Heart left ventricle (tissue), 16 donors: Measurements from ENCODE around the gene SLC15A4. TPM values are rescaled to one million over a fixed set of nuclear protein-coding genes. Genes with fewer than 3 reads are reported as not detected.

Experiments
- ATAC-seq, 4 donors: fragments of 200-7000 bp; cut with Tn5 transposase; one replicate each; pipeline ENCODE4 v1.9.1; 2020 to 2022; ENCODE audit warnings: moderate library complexity in 4 of 4, mild to moderate bottlenecking in 3 of 4, moderate number of reproducible peaks in 1 of 4
- DNase-seq, 5 donors: peaks; one replicate each; pipeline ENCODE4 v3.0.0-alpha.2; 2020
- H3K27ac ChIP-seq, 12 donors: fragments of 200-600 bp; sonication (generic) in 4 of 12; one replicate each; pipeline versions ENCODE4 v1.5.0 to v1.8.0; 2016 to 2022; ENCODE audit warnings: mild to moderate bottlenecking in 2 of 12
- H3K27me3 ChIP-seq, 9 donors: fragments of 200-600 bp; sonication (generic) in 2 of 9; one replicate each; pipeline versions ENCODE4 v1.5.1 to v1.8.0; 2016 to 2022; ENCODE audit warnings: mild to moderate bottlenecking in 3 of 9
- H3K36me3 ChIP-seq, 9 donors: fragments of 200-600 bp; sonication (generic) in 2 of 9; one replicate each; pipeline versions ENCODE4 v1.5.0 to v1.8.0; 2018 to 2022; ENCODE audit warnings: mild to moderate bottlenecking in 2 of 9
- H3K4me1 ChIP-seq, 12 donors: fragments of 200-600 bp; sonication (generic) in 4 of 12; one replicate each; pipeline versions ENCODE4 v1.5.0 to v1.8.0; 2016 to 2022; ENCODE audit warnings: mild to moderate bottlenecking in 3 of 12
- H3K4me3 ChIP-seq, 12 donors: fragments of 200-600 bp; sonication (generic) in 4 of 12; one replicate each; pipeline versions ENCODE4 v1.5.0 to v1.8.0; 2017 to 2022; ENCODE audit warnings: mild to moderate bottlenecking in 9 of 12, moderate library complexity in 4 of 12
- H3K9me3 ChIP-seq, 12 donors: fragments of 200-600 bp; sonication (generic) in 4 of 12; one replicate each; pipeline versions ENCODE4 v1.5.0 to v1.8.0; 2016 to 2022; ENCODE audit warnings: mild to moderate bottlenecking in 1 of 12
- CTCF ChIP-seq, 12 donors: fragments of 200-600 bp; sonication (generic) in 4 of 12; IDR thresholded peaks; one replicate each; pipeline versions ENCODE4 v1.5.0 to v1.8.0; 2018 to 2022; ENCODE audit warnings: antibody characterized with exemption in 12 of 12, mild to moderate bottlenecking in 5 of 12
- POLR2A ChIP-seq, 2 donors: fragments of 450-650 bp; IDR thresholded peaks; one replicate each; pipeline ENCODE4 v1.6.1; 2017; ENCODE audit warnings: antibody characterized with exemption in 2 of 2, mild to moderate bottlenecking in 2 of 2, moderate library complexity in 2 of 2
- WGBS, 4 donors: extraction: QIAGEN DNeasy Blood & Tissue Kit in 2 of 4; methylation state at CpG; one replicate each; pipeline versions ENCODE4 v1.1.5 to v1.1.7; 2013 to 2018; 5-methylcytosine and 5-hydroxymethylcytosine counted together
- intact Hi-C, 10 donors: fragments of 100-400 bp; cut with DNase I; formaldehyde crosslinking; loops; one replicate each; pipeline versions ENCODE4 v1.11.1 to v1.14.2; 2022
- polyA plus RNA-seq, 2 donors: library from polyadenylated mRNA; stranded (reverse); fragments of 200-250 nt; gene quantifications; one replicate each; pipeline ENCODE4 v1.2.3, GENCODE V29; 2013
- total RNA-seq, 9 donors: library from RNA; depleted of rRNA in 2 of 9; stranded (reverse); fragments of >200 nt in 2 of 9; fragmentation: NEBNext Ultra II Directional in 3 of 9; extraction: Animal tissue kit (Norgen Biotek cat#: 25700) in 3 of 9; gene quantifications; one replicate each; pipeline versions ENCODE4 v1.1.0 to v1.2.4, GENCODE V29; 2016 to 2023
- donor health status: ischemic (EF 13 %, LVEDD 7.1; RV severe dilation, severe dysfunction).
- donor health status: healthy with polysubstance abuse.
- donor health status: DM: no; HTN: yes; CAD: no.
- donor health status: DM: no; HTN: no; CAD: no.
- donor health status: ischemic (EF 25% LVEDD 6.9; RV normal size, moderate dysfunction).
- donor health status: ischemic (EF 25% LVEDD 5.7; RV mildly dilated, moderate dysfunction).
- donor health status: healthy.
- donor health status: DM: yes; HTN: yes; CAD: no.
- donor health status: ischemic (EF 35%, LVEDD 5.7; RV mildly dilated, moderate dysfunction).
- donor health status: nonischemic (EF 11% LVEDD 7.7; RV severe dilation, severe dysfunction).
- donor health status: DM: yes; HTN: yes; CAD: no.
- donor health status: PGD.
- donor health status: ischemic (EF 29% LVEDD 5.4; RV normal size, mild dysfunction).
- donor health status: nonischemic (EF 23%, LVEDD 6.1; RV moderate dilation, normal function).

Gene SLC15A4
- total and polyA plus RNA-seq, 11 donors: 10.5 to 31.5 (median 18.1) TPM

DNA sequence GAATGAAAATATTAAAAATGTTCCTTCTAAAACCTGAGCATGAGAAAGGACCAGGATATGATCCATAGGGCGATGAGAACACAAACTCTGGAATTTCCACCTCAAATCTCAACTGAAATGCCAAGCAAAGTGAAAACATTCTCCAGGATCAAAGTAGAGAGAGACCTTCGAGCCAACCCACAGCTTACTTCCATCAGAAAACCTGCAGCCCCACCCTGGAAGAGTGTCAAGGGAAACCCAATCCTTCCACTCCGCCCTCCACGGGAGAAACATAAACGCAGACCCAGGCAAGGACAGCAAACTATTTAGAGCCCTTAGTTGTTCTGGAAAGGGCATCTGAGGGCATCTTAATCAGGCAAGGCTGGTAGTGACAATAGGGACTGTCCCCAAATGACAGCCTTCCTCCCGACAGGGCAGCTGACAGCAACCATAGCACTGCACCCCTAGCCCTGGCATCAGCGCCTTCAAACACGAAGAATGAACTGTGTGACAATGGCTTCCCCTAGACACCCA lies 21.8 kb downstream of the SLC15A4 start:
- no peaks in the 10 kb centered on the region for H3K27me3 ChIP-seq
- DNase-seq (peak in 1 of 5 donors; percentile 26), ATAC-seq (peak; percentile 71 to 89 (median 86))
- 44 to 59% (median 46%) methylated on average over 6 to 8 of the region's 8 CpGs for WGBS, 4 donors
- H3K27ac ChIP-seq: peak overlapping the region in 8 of 12 donors; percentile 22 to 66 (median 44)
- TF ChIP-seq POLR2A (IDR thresholded peaks at IDR 0.05): no peak
- TF ChIP-seq CTCF (IDR thresholded peaks at IDR 0.05): no peak
- peaks cover 0 to 8% (median 0%) of the 10 kb centered on the region in 12 donors for H3K9me3 ChIP-seq
- H3K36me3 ChIP-seq: peaks cover 0 to 80% (median 64%) of the 10 kb centered on the region in 9 donors
- intact Hi-C loops: no loop called here
- no peak overlapping the region for H3K4me3 ChIP-seq
- H3K4me1 ChIP-seq: peaks cover 0 to 29% (median 15%) of the 10 kb centered on the region in 12 donors

GRCh38 chr12:128800606-128801005 lies 23.2 kb downstream of the SLC15A4 start:
- no peak overlapping the region for H3K4me3 ChIP-seq
- peaks cover 0 to 34% (median 16%) of the 10 kb centered on the region in 12 donors for H3K4me1 ChIP-seq
- no peak overlapping the region for H3K27ac ChIP-seq
- WGBS, 4 donors: 96 to 98% (median 98%) methylated on average over 14 of the region's 14 CpGs
- ATAC-seq (no peak), DNase-seq (no peak)
- peaks cover 0 to 85% (median 66%) of the 10 kb centered on the region in 9 donors for H3K36me3 ChIP-seq
- no peaks in the 10 kb centered on the region for H3K27me3 ChIP-seq
- intact Hi-C loops: no loop called here
- peaks cover 0 to 8% (median 0%) of the 10 kb centered on the region in 12 donors for H3K9me3 ChIP-seq
- TF ChIP-seq POLR2A (IDR thresholded peaks at IDR 0.05) (no peak), CTCF (IDR thresholded peaks at IDR 0.05) (no peak)

DNA sequence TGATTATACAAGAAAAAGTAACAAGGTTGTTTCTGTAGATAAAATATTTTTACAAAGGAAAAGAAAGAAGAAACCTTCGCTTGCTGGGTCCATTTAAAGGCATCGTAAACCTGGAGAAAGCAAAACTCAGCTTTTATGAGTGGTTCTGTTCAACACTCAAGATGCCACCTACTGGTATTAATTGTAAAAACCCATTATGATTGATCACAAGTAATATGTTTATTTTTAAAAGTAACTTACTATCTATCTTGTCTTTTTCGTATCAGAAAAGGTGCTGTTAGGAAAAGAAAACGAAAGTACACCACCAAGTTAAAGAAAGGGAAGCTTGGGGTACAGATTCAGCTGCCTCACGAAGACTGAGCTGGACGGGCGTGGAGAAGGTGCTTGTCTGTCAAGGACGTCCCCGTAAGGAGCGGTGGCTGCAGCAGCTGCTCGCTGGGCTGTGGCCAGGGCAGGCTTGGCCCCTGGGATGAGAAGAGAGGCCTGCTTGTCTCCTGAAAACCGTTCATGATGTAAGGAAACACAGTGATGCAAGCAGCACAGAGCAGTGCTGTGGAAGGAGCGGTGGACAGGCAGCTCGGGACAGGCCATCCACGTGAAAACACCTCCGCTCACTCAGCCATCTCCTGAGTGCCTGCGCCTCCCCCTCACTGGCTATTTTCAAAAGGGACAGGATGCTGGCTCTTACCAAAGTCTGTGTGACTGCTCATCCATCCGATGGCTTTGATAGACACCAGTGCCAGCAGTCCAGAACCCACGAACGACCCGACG lies 25.0 kb downstream of the SLC15A4 start:
- 78 to 83% (median 81%) methylated on average over 21 to 22 of the region's 22 CpGs for WGBS, 4 donors
- Histone ChIP-seq H3K4me3 (no peak overlapping the region), H3K27me3 (no peaks in the 10 kb centered on the region), H3K9me3 (peaks cover 0 to 3% (median 0%) of the 10 kb centered on the region in 12 donors), H3K4me1 (peaks cover 0 to 45% (median 17%) of the 10 kb centered on the region in 12 donors), H3K36me3 (peaks cover 0 to 89% (median 73%) of the 10 kb centered on the region in 9 donors), H3K27ac (peak overlapping the region in 1 of 12 donors; percentile 66)
- ATAC-seq (no peak), DNase-seq (no peak)
- intact Hi-C loops: no loop called here
- TF ChIP-seq CTCF (IDR thresholded peaks at IDR 0.05): peak in 1 of 12 donors; percentile 8
- no peak for TF ChIP-seq POLR2A (IDR thresholded peaks at IDR 0.05)
